Skin epidermis (tissue), 12 donors: Measurements from ENCODE around the gene ELAVL1.

Experiments used
- H3K27ac ChIP-seq, 21 experiments: fragments of 200-600 bp; sonication (generic) in 11 of 21; one replicate each; pipeline ENCODE4 v1.5.0; 2020; ENCODE audit warnings: mild to moderate bottlenecking in 3 of 21, inconsistent platforms in 2 of 21, moderate library complexity in 2 of 21
- H3K4me3 ChIP-seq, 7 experiments: fragments of 200-600 bp; sonication (generic) in 2 of 7; one replicate each; pipeline ENCODE4 v1.5.0; 2020; ENCODE audit warnings: inconsistent platforms in 2 of 7, mild to moderate bottlenecking in 2 of 7, moderate library complexity in 1 of 7

ELAVL1 gene

DNA sequence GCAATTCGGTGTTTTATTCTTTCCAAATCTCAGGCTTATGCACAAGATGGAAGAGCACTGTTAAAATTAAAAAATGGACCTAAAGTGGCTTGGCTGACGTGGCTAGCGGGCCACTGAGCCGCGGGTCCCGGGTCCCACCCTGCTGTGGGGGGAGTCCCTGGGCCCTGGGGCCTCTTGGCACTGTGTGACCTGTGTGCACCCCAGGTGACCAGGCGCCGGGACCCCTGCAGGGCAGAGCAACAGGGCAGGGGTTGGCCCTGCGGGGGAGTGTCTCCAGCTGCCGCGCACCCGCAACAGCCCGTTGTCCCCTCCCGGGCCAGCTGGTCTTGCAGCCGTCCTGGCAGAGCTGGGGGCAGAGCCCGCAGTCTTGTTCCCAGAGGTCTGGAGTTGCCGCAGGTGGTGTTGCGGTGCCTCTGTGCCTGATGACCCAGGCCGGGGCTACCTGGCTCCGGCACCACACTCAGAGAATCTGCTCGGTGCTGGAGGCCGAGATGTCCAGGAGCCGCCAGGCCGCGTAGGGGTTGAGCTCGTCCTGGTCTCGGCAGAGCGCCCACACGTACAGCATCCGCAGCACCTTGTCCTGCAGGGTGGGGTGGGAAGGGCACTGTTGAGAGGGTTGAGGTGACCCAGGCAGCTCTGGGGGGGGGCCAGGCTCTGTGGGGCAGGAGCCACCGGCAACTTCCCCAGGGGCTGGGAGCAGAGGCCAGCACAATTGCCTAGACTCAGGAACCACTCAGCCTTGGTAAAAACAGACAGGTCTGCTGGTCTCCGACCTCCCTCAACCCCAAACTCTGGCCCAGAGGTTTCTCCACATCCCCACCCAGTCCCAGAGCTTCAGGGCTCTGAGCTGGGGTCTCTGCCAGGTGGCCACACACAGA is 78.5 kb downstream of the ELAVL1 start:
- H3K27ac ChIP-seq, result peak overlapping the region in 2 of 21 experiments; percentile 68 to 72
- H3K4me3 ChIP-seq, result no peak overlapping the region

DNA sequence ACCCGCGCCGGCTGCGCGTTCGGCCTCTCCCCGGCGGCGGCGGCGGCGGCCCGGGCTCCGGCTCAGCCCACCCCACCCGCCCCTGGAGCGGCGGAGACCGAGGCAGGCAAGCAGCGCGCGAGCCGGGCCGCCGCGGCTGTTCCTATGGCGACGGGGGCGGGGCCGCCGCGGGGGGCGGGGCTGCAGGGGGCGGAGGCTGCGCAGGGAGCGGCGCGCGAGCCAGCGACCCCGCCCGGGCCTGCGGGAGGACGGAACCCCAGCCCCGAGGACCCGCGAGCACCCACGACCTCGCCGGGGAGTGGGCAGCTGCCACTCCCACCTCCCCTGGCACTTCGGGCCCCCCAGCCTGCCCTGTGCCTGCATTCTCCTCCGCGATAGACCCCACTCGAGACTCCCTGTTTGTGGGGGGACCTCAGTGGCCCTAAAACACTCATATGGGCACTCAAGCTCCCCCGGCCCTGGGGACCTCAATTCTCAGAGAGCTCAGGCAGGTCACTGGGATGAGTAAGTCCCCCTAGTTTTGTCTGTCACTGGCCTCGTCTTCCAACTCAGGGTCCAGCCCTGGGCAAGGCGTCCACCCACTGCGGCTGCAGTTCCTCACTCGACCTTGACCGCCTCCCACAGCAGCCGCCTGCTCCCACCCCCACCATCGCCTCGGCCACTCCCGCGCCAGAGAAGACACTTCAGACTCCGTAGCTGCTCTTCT is 79.3 kb downstream of the ELAVL1 start, which contains the start of gene CTXN1:
Gene CTXN1 (minus strand): TSS at position 115 of the 706 bp plus-strand sequence. CDS start 597 bp downstream, outside the sequence.
- Histone ChIP-seq H3K4me3 (peak within 1 kb of the TSS; percentile 31 to 51 (median 42)), H3K27ac (peak within 1 kb of the TSS in 4 of 21 experiments; percentile 7 to 72 (median 42))

DNA sequence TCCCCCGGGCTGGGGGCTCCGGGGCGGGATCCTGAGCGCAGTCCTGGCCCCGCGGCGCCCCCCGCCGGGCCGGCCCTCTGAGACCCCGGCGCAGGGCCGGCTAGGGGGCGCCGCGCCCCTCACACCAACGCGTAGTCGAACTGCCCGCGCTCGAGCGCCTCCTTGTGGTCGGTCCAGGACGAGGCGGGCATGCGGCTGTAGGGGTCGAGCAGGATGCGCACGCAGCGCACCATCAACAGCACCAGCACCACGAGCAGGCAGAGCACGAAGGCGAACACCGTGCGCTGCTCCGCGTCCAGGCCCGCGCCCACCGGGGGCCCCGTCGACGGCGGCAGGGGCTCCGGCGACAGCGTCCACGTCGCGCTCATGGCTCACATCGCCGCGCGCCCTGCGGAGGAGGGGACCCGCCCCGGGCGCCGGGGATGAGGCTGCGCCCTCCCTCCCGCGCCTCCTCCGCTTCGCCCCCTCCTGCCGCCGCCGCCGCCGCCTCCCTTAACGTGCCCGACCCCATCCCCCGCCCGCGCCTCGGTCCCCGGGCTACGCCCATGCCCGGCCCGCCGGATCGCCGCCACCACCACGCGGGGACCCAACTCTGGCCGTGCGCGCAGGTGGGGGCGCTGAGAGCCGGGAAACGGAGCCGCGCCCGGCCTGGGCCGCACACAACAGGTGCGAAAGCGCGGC is 80.1 kb downstream of the ELAVL1 start:
- H3K4me3 ChIP-seq, result peak overlapping the region; percentile 31 to 51 (median 42)
- peak overlapping the region in 4 of 21 experiments; percentile 7 to 52 (median 28) for H3K27ac ChIP-seq

DNA sequence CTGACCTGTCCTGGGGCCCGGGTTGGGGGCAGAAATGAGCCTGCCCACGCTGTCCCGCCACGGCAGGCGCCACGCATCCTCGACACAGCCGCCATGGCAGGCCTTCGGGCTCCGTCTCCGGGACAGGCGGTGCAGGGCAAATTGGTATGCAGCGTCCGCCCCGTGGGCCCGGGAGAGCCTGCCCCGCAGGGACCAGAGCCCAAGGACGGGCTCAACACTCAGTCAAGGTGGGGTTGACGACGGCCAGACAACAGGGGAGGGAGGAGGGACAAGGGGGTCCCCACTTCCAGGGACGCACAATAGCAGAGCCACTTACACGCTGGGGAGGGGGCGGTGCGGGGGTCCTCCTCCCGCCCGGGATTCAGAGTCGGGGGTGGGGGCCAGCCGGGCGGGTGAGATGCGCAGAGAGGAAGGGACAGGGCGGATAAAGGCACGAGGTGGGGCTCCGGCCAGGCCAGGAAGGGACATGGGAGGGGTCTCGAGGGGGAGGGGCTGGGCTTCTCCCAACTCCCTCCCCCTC is 80.7 kb downstream of the ELAVL1 start:
- Histone ChIP-seq H3K27ac (peak overlapping the region in 1 of 21 experiments; percentile 24), H3K4me3 (peak overlapping the region in 5 of 7 experiments; percentile 31 to 51 (median 46))

DNA sequence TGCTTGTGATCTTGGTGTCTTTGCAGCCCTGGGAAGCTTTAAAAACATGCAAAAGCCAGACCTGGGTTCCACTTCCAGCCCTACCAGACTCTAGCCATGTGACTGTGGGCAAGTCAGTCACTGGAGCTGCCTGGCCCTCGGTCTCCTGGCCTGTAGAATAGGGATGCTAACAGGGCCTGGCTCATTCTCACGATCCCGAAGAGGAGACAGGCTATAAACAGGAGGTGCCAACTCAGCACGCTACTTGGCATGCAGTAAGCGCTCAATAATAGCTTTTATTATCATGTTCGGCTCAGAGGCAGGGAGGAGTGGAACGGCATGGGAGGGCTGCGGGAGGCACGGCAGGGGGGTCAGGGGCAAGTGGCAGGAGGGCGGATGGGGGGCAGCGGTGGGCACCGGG is 81.2 kb downstream of the ELAVL1 start:
- Histone ChIP-seq H3K27ac (no peak overlapping the region), H3K4me3 (peak overlapping the region in 1 of 7 experiments; percentile 51)

DNA sequence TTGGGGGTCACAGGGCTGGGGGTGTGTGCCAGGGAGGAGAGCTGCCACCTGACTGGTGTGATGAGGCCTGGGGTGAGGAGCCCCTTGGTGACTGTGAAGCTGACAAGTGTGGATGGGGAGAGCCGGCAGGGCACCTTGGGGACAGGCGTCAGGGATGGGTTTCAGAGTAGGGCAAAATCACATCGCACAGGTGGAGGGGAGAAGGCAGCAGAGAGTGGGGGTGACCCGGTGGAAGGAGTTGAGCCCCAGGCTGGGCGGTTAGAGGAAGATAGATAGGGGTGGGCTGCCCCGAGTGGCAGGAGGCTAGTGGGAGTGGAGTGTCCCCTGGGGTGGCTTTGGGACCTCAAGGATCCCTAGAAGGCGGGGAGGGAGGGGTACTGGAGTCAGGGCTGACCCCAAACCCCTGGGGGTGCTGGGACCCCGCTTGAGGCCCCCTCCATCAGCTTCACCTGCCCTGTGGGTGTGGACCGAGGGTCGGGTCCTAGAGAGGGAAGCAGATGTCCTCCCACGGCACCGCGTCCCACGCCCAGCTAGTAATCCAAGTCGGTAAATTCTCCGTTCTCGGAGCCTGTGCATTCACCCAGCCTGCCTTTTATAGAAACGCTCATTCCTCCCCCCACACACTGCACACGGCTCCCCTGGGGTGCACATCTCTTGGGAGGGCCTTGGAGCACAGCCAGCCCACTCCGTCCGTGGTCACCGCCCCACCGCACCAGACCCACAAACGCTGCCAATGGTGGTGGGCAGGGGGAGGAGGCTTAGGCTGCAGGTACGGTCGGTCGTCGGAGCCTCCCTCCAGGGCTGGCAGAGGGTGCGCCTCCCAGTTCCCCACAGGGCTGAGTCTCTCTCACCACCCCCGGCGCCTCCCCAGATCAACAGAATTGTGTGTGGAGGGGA is 81.9 kb downstream of the ELAVL1 start:
- H3K4me3 ChIP-seq, result no peak overlapping the region

DNA sequence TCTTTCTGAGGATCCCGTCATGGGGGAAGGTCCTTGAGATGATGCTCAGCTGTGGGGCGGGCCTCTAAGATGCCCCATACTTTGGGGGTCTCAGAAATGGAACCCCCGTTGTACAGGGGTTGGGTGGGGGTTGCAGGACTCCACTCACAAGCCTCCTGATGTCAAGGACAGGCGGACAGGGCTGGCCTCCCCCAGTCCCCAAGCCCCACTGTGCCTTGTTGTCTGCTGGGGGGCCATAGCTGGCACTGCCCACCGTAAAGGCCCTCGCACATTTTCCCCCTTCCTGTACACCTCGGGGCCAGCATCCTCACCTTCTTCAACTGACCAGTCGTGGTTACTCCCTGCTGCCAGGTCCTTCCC is 82.6 kb downstream of the ELAVL1 start:
- H3K27ac ChIP-seq, result no peak overlapping the region

More for the DNA sequence above, 81.9 kb downstream of the ELAVL1 start:
- H3K27ac ChIP-seq, result no peak overlapping the region

DNA sequence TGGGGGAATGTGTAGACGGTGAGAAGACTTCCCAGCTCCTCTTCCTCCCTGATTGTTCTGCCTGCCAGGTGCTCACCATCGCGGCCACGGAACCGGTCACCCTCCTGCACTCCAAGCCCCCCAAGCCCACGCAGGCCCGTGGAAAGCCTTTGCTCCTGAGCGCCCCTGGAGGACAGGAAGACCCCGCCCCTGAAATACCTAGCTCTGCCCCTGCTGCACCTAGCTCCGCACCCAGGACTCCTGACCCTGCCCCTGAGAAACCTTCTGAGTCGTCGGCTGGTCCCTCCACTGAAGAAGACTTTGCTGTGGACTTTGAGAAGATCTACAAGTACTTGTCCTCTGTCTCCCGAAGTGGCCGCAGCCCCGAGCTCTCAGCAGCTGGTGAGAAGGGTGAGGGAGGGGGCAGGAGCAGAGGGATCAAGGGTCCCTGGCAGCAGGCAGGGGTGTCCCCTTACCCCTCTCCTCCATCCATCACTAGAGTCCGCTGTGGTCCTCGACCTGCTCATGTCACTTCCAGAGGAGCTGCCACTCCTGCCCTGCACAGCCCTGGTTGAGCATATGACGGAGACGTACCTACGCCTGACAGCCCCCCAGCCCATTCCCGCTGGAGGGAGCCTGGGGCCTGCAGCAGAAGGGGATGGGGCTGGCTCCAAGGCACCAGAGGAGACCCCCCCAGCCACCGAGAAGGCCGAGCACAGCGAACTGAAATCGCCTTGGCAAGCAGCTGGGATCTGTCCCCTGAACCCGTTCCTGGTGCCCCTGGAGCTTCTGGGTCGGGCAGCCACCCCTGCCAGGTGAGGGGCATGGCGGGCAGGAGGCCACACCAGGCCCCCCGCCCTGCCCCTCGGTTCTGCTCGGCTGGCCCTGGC is 83.2 kb downstream of the ELAVL1 start:
- H3K27ac ChIP-seq, result peak overlapping the region in 7 of 21 experiments; percentile 66 to 88 (median 81)
- H3K4me3 ChIP-seq, result peak overlapping the region in 1 of 7 experiments; percentile 44

More for the DNA sequence above, 82.6 kb downstream of the ELAVL1 start:
- H3K4me3 ChIP-seq, result no peak overlapping the region

DNA sequence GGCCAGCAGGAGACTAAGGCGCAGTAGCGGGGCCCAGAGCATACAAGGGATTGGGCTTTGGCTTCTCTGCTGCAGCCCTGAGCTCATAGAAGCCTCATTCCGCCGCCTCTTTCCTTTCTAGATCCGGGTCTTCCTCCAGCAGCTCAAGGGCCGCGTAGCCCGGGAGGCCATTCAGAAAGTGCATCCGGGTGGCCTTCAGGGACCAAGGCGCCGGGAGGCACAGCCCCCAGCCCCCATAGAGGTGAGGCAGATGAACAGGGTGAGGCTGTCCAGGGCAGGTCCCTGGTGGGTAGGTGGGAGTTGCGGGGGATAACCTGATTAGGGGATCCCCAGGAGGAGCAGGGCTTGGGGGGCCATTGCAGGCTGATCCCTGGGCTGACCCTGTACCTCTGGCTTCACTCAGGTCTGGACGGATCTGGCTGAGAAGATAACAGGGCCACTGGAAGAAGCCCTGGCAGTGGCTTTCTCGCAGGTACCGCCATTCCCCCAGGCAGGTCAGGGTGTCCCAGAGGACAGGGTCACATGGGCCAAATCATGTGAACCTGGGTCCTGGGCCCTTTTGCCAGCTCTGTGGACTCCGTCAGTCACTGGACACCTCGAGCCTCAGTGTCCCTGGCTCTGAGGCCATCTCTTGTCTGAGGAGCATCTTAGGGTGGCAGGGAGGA is 84.0 kb downstream of the ELAVL1 start:
- H3K27ac ChIP-seq, result peak overlapping the region in 20 of 21 experiments; percentile 42 to 95 (median 80)
- H3K4me3 ChIP-seq, result peak overlapping the region; percentile 37 to 82 (median 62)

DNA sequence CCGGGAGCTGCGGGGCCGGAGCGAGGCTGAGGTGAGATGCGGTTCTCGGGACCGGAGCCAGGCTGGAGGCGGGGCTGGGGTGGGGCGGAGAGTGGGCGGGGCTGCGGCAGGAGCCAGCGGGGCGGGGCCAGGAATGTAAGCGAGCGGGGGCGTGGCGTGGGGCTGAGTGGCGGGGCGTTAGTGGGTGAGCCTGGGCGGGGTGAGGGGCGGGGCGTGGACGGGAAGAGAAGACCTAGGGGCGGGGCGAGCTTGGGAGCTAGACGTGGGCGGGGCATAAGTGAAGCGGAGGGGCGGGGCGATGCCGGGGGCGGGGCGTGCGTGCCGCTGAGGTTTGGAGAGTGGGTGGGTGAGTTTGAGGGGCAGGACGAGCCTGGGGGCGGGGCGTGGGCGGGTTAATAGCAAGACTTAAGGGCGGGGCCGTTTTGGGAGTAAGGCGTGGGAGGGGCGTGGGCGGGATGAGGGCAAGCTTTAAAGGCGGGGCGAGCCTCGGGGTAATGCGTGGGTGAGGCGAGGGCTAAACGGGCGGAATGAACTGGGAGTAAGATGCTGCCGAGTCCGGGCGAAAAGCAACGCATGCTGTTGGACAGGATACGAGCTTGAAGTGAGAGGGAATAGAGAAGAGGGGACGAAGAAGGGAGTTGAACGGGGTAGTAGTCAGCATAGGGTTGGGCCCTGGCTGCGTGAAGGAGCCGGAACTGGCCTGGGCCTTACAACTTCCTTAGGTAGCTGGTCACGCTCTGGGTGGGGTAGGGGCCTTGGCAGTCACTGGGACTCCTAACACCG is 84.7 kb downstream of the ELAVL1 start:
- H3K4me3 ChIP-seq, result peak overlapping the region; percentile 54 to 82 (median 72)

DNA sequence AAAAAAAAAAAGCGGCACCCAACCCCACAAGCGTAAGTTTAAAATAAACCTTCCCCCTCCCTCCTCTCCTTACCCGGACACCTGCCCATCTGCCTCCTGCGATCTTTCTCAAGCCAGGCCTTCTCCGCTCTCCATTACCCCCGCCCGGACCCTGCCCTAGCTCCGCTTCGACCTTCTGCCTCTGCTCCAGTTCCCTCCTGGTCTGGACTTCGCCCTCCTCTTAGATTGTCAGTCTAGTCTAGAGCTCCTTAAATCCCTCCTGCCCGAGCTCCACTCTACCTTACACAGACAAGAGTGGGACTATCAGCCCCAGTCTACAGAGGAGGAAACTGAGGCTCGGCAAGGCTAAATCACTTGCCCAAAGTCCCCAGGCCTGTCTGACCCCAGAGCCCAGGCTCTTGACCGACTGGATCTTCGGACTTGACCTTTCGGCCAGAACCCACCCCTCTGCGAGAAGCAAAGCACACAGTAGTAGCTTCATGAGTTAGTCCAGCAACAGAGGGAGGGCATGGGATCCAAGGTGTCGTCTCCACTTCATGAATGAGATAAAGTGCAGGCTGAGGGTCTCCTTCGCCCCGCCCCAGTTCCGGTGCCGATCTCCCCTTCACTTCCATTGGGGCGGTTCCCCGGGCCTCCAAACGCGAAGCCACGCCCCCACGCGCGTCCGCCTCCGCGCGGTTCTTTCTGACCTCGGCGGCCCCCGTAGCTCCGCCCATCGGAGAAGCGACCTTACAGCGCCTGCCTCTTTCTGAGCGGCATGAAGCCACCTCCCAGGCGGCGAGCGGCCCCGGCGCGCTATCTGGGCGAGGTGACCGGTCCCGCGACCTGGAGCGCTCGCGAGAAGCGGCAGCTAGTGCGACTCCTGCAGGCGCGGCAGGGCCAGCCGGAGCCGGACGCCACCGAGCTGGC is 85.6 kb downstream of the ELAVL1 start, which contains the start of gene SNAPC2:
Gene SNAPC2 (plus strand): TSS at position 729 of the 909 bp plus-strand sequence. CDS start 29 bp downstream, at position 758.
- Histone ChIP-seq H3K27ac (peak within 1 kb of the TSS in 20 of 21 experiments; percentile 71 to 95 (median 84)), H3K4me3 (peak within 1 kb of the TSS; percentile 54 to 82 (median 72))

More for the DNA sequence above, 84.7 kb downstream of the ELAVL1 start:
- peak overlapping the region in 20 of 21 experiments; percentile 71 to 95 (median 84) for H3K27ac ChIP-seq

DNA sequence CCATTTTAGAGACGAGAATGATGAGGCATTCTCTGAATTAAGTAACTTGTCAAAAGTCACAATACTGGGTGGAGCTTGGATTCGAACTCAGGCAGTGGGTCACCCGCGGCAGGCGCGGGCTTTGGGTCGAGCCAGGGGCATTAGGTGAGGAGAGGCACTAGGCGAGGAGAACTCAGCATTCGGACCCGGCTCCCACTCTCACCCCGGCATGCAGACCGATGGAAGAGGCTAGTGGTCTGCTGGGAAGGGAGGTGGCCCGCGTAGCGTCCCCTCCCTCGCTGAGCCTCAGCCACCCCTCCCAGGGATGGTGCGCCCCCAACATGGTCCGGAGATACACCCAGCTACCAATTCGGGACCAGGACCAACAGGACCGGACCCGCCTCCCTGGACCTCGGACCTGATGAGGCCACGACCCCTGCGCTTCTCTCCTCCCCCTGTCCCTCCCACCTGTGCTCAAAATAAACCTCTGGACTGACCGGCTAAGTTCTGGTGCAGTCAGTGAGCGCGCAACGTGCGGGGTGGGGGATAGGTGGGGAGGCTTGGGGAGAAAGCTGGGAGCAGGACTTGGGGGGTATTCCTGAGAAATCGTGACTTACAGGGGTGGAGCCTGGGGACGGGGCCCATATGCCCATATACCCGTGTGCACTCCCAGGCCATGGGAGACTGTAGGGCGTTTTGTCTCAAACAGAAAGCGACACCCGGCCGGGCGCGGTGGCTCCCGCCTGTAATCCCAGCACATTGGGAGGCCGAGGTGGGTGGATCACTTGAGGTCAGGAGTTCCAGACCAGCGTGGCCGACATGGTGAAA is 86.6 kb downstream of the ELAVL1 start:
- peak overlapping the region in 1 of 7 experiments; percentile 54 for H3K4me3 ChIP-seq
- no peak overlapping the region for H3K27ac ChIP-seq

DNA sequence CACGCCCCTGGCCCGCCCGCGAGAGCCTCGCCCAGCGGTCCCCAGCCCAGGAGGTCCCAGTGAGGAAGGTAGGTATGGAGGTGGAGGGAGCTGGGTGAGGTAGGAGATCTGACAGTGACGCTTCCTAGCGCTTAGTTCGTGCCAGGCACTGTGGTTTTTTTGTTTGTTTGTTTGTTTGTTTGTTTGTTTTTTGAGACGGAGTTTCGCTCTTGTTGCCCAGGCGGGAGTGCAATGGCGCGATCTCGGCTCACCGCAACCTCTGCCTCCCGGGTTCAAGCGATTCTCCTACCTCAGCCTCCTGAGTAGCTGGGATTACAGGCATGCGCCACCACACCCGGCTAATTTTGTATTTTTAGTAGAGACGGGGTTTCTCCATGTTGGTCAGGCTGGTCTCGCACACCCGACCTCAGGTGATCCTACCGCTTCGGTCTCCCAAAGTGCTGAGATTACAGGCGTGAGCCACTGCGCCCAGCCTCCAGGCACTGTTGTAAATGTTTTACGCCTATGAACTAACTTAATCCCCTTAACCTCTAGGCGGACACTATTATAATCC is 87.3 kb downstream of the ELAVL1 start:
- Histone ChIP-seq H3K27ac (peak overlapping the region in 2 of 21 experiments; percentile 21 to 35), H3K4me3 (peak overlapping the region in 5 of 7 experiments; percentile 4 to 41 (median 33))
